CD4-positive, CD25-positive, alpha-beta regulatory T cell (primary cell): ENCODE results near the gene ART1. TPM values are rescaled to one million over a fixed set of nuclear protein-coding genes. Genes with fewer than 3 reads are reported as not detected.

Experiments
- ATAC-seq, 2 donors: fragments of 150-1000 bp; cut with Tn5 transposase; one replicate each; pipeline ENCODE4 v1.10.0; 2021; ENCODE audit warnings: low read depth in 2 of 2, moderate number of reproducible peaks in 2 of 2, moderate library complexity in 1 of 2
- DNase-seq, 3 donors: peaks; one replicate each; pipeline versions ENCODE4 v3.0.0 to v3.0.0-alpha.2; 2012 to 2022; ENCODE audit warnings: mixed read lengths in 1 of 3
- H3K27ac ChIP-seq: one replicate; pipeline ENCODE4 v1.7.0; 2013; ENCODE audit warnings: mild to moderate bottlenecking, low read length; ENCODE audit not compliant: insufficient read depth, poor library complexity, severe bottlenecking
- H3K27me3 ChIP-seq: one replicate; pipeline ENCODE4 v1.7.0; 2013; ENCODE audit warnings: low read length; ENCODE audit not compliant: control insufficient read depth, insufficient read depth
- H3K36me3 ChIP-seq: one replicate; pipeline ENCODE4 v1.7.0; 2013; ENCODE audit warnings: mild to moderate bottlenecking, low read length, moderate library complexity; ENCODE audit not compliant: control insufficient read depth, insufficient read depth
- H3K4me1 ChIP-seq: 2 replicates; pipeline ENCODE4 v1.7.0; 2013; ENCODE audit warnings: mild to moderate bottlenecking, low read length; ENCODE audit not compliant: insufficient read depth, control insufficient read depth, poor library complexity, severe bottlenecking
- H3K4me3 ChIP-seq: one replicate; pipeline ENCODE4 v1.7.0; 2013; ENCODE audit warnings: low read depth, mild to moderate bottlenecking, low read length, moderate library complexity
- H3K9me3 ChIP-seq, 2 experiments: 1 replicate in 1 of 2; 2 replicates in 1 of 2; pipeline ENCODE4 v1.7.0; 2013; ENCODE audit warnings: low read length in 2 of 2, mild to moderate bottlenecking in 1 of 2, moderate library complexity in 1 of 2; ENCODE audit not compliant: control insufficient read depth in 2 of 2
- H3K27ac Mint-ChIP-seq, 3 donors: one replicate each; pipeline ENCODE4 v1.8.0; 2020 to 2022; ENCODE audit warnings: mild to moderate bottlenecking in 3 of 3, mixed read lengths in 3 of 3, moderate library complexity in 2 of 3
- H3K27me3 Mint-ChIP-seq: one replicate; pipeline ENCODE4 v1.8.0; 2022; ENCODE audit warnings: mild to moderate bottlenecking, mixed read lengths
- H3K36me3 Mint-ChIP-seq: one replicate; pipeline ENCODE4 v1.8.0; 2020; ENCODE audit warnings: mixed read lengths
- H3K4me1 Mint-ChIP-seq, 4 donors: one replicate each; pipeline ENCODE4 v1.8.0; 2020 to 2022; ENCODE audit warnings: mixed read lengths in 4 of 4, mild to moderate bottlenecking in 1 of 4
- H3K4me3 Mint-ChIP-seq, 4 donors: one replicate each; pipeline ENCODE4 v1.8.0; 2020 to 2022; ENCODE audit warnings: mild to moderate bottlenecking in 4 of 4, mixed read lengths in 4 of 4, moderate library complexity in 3 of 4
- H3K9me3 Mint-ChIP-seq, 7 donors: one replicate each; pipeline ENCODE4 v1.8.0; 2020 to 2022; ENCODE audit warnings: mixed read lengths in 7 of 7, mild to moderate bottlenecking in 3 of 7, moderate library complexity in 2 of 7
- polyA plus RNA-seq, 4 donors: library from polyadenylated mRNA; unstranded; fragments of 300-500 nt; fragmentation: Illumina TruSeq; gene quantifications; one replicate each; pipeline ENCODE4 v1.2.3, GENCODE V29; 2021
- total RNA-seq: library from RNA; stranded (reverse); gene quantifications from one replicate; pipeline ENCODE4 v1.2.3, GENCODE V29; 2022

Gene ART1
- total and polyA plus RNA-seq, 5 donors from 2014 or later, result not detected

DNA sequence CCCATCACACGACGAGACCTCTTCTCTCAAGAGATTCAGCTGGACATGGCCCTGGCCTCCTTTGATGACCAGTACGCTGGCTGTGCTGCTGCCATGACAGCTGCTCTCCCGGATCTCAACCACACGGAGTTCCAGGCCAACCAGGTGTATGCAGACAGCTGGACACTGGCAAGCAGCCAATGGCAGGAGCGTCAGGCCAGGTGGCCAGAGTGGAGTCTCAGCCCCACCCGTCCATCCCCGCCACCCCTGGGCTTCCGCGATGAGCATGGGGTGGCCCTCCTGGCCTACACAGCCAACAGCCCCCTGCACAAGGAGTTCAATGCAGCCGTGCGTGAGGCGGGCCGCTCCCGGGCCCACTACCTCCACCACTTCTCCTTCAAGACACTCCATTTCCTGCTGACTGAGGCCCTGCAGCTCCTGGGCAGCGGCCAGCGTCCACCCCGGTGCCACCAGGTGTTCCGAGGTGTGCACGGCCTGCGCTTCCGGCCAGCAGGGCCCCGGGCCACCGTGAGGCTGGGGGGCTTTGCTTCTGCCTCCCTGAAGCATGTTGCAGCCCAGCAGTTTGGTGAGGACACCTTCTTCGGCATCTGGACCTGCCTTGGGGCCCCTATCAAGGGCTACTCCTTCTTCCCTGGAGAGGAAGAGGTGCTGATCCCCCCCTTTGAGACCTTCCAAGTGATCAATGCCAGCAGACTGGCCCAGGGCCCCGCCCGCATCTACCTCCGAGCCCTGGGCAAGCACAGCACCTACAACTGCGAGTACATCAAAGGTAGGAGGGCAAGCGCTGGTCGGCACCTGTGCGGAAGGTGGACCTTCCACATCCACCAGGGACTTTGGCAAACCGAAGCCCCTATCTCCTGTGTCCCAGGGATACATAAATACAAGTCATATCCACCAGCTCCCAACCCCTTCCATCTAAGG, 14.9 kb downstream of the ART1 start:
- ATAC-seq (no peak), DNase-seq (no peak)
- no peaks in the 10 kb centered on the region for H3K4me1 ChIP-seq
- Mint-ChIP-seq H3K4me3 (no peak overlapping the region), H3K27me3 (peaks cover 13% of the 10 kb centered on the region), H3K27ac (no peak overlapping the region), H3K4me1 (no peaks in the 10 kb centered on the region), H3K9me3 (peaks cover 0 to 1% (median 0%) of the 10 kb centered on the region in 7 donors), H3K36me3 (peaks cover 5% of the 10 kb centered on the region)
- H3K36me3 ChIP-seq, result no peaks in the 10 kb centered on the region
- no peak overlapping the region for H3K4me3 ChIP-seq
- H3K27ac ChIP-seq, result no peak overlapping the region
- H3K9me3 ChIP-seq, result no peaks in the 10 kb centered on the region
- no peaks in the 10 kb centered on the region for H3K27me3 ChIP-seq

DNA sequence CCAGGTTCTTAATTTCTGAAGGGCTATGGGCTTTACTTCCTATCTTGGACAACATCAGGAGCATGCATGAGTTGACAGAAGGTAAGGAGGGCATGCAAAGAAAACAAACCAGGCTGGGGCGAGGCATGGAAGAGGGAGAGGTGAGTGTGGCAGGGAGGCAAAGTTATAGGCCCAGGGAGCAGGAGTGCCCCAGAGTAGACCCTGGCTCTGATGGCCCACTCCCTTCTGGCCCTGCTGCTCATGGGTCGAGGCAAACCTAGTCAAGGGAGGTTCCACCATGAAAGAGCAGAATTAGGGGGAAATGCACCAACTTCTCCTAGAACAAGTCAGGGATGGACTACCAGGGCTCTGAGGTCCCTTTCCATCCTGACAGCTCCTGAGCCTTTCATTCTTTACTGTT, 16.0 kb downstream of the ART1 start:
- H3K4me3 Mint-ChIP-seq, result no peak overlapping the region
- Histone ChIP-seq H3K9me3 (no peaks in the 10 kb centered on the region), H3K36me3 (peaks cover 5% of the 10 kb centered on the region), H3K4me3 (no peak overlapping the region), H3K4me1 (no peaks in the 10 kb centered on the region), H3K27ac (no peak overlapping the region), H3K27me3 (no peaks in the 10 kb centered on the region)
- no peaks in the 10 kb centered on the region for H3K4me1 Mint-ChIP-seq
- H3K36me3 Mint-ChIP-seq, result peaks cover 12% of the 10 kb centered on the region
- ATAC-seq, result no peak
- DNase-seq, result no peak
- H3K27me3 Mint-ChIP-seq, result peaks cover 13% of the 10 kb centered on the region
- H3K9me3 Mint-ChIP-seq, result peaks cover 0 to 1% (median 0%) of the 10 kb centered on the region in 7 donors
- H3K27ac Mint-ChIP-seq, result peak overlapping the region in 1 of 3 donors; percentile 2

DNA sequence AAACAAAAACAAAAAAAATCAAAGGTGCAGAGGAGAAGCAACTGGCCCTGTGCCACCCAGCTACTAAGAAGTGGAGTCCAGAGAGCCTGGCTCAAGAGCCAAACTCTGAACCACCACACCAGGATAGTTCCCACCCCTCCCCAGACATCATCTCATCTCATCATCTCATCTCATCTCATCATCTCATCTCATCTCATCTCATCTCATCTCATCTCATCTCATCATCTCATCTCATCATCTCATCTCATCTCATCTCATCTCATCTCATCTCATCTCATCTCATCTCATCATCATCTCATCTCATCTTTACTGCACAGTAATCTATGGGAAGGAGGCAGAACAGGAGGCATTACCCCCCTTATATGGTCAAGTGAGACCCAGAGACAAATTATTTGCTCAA, 17.9 kb downstream of the ART1 start:
- Mint-ChIP-seq H3K36me3 (peaks cover 18% of the 10 kb centered on the region), H3K4me3 (no peak overlapping the region), H3K9me3 (peaks cover 0 to 1% (median 0%) of the 10 kb centered on the region in 7 donors), H3K4me1 (no peaks in the 10 kb centered on the region), H3K27ac (no peak overlapping the region), H3K27me3 (peaks cover 7% of the 10 kb centered on the region)
- Histone ChIP-seq H3K36me3 (peaks cover 12% of the 10 kb centered on the region), H3K4me1 (no peaks in the 10 kb centered on the region), H3K27ac (no peak overlapping the region), H3K27me3 (no peaks in the 10 kb centered on the region), H3K4me3 (no peak overlapping the region), H3K9me3 (no peaks in the 10 kb centered on the region)
- no peak for DNase-seq
- no peak for ATAC-seq

DNA sequence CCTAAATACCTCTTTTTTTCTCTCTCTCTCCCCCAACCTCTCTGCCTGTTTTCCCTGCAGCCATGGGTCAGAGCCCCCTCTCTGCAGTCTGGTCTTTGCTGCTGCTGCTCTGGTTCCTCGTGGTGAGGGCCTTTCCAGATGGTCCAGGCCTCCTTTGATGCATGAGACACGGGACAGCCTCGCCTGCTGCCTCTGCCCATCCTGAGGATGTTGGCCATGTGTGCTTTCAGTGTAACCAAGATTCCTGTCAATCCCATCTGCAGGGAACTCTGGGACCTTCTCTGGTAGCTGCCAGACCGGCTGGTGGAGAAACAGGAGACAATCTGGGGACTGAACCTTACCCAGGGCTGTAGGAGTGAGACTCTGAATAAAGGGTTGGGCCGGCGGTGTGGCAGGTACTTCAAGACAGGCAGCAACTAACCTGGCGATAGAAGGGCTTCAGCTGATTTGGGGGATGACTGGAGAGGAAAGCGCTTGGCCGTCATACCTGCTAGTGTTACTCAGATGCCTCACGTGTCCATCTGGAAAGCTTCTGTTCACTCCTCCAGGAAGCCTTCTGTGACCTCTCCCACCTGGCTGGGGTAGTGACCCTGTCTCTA, 19.2 kb downstream of the ART1 start:
- H3K9me3 Mint-ChIP-seq, result no peaks in the 10 kb centered on the region
- DNase-seq (no peak), ATAC-seq (no peak)
- Histone ChIP-seq H3K27ac (no peak overlapping the region), H3K9me3 (no peaks in the 10 kb centered on the region), H3K36me3 (peaks cover 16% of the 10 kb centered on the region), H3K4me1 (no peaks in the 10 kb centered on the region), H3K4me3 (no peak overlapping the region), H3K27me3 (no peaks in the 10 kb centered on the region)
- H3K27ac Mint-ChIP-seq, result peak overlapping the region in 2 of 3 donors; percentile 17 to 34
- H3K4me3 Mint-ChIP-seq, result no peak overlapping the region
- no peaks in the 10 kb centered on the region for H3K27me3 Mint-ChIP-seq
- peaks cover 31% of the 10 kb centered on the region for H3K36me3 Mint-ChIP-seq
- no peaks in the 10 kb centered on the region for H3K4me1 Mint-ChIP-seq

DNA sequence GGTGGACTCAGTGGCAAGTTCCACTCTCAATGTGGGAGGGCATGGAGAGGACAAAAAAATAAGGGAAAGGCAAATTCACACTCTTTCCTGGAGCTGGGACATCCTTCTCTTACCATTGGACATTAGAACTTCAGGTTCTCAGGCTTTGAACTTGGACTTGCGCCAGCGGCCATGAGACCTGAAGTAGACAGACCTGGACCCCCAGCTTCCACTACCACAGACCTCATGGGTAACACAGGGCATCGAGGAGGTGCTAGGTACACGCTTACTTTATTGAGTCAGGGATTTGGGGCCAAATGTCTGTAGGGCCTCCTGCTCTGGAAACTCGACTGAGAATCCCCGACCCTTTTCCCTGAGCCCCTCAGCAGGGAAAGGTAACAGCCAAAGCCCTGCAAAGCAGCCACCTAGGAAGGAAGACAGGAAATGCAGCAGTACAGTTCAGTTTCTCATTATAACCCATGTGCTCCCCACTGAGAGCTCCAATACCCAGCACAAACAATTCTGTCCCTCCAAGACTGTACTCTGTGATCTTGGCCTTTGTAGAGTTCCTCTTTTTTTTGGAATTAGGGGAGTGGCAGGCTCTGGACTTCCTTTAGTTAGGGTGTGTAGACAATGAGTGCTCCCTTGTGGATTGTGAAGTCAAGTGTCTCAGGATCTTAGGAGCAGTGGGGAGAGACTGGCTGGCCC, 20.6 kb downstream of the ART1 start:
- DNase-seq (no peak), ATAC-seq (no peak)
- Histone ChIP-seq H3K4me1 (no peaks in the 10 kb centered on the region), H3K27ac (no peak overlapping the region), H3K36me3 (peaks cover 22% of the 10 kb centered on the region), H3K27me3 (no peaks in the 10 kb centered on the region), H3K4me3 (no peak overlapping the region), H3K9me3 (no peaks in the 10 kb centered on the region)
- Mint-ChIP-seq H3K27me3 (no peaks in the 10 kb centered on the region), H3K4me3 (no peak overlapping the region), H3K36me3 (peaks cover 42% of the 10 kb centered on the region), H3K9me3 (no peaks in the 10 kb centered on the region), H3K27ac (peak overlapping the region in 1 of 3 donors; percentile 59), H3K4me1 (no peaks in the 10 kb centered on the region)

DNA sequence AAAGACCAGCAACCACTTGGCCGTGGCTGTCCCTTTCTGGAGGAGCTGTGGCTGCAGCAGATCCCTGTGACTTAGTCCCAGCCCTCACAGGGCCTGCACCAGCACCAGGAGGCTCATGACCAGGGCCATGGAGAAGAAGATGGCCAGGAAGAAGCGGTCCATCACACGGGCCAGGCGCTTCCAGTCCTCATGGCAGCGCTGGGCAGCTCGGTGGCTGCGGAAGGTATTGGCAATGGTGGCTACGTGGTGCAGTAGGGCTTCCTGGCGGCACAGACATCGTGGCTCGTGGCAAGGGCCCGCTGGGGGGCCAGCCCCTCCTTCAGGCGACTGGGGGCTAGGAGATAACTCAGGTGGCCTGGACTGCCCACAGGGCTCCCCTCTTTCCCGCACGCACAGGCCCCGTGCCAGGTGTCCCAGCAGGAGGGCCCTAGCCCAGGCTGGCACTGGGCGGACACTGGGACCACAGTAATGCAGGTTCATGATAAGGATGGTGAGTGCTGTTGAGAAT, 21.1 kb downstream of the ART1 start:
- H3K9me3 Mint-ChIP-seq, result no peaks in the 10 kb centered on the region
- H3K36me3 Mint-ChIP-seq, result peaks cover 48% of the 10 kb centered on the region
- no peaks in the 10 kb centered on the region for H3K4me1 Mint-ChIP-seq
- H3K9me3 ChIP-seq, result no peaks in the 10 kb centered on the region
- H3K4me3 ChIP-seq, result no peak overlapping the region
- peaks cover 24% of the 10 kb centered on the region for H3K36me3 ChIP-seq
- H3K27me3 Mint-ChIP-seq, result no peaks in the 10 kb centered on the region
- ATAC-seq (no peak), DNase-seq (no peak)
- no peaks in the 10 kb centered on the region for H3K27me3 ChIP-seq
- H3K27ac ChIP-seq, result no peak overlapping the region
- no peak overlapping the region for H3K4me3 Mint-ChIP-seq
- no peaks in the 10 kb centered on the region for H3K4me1 ChIP-seq
- H3K27ac Mint-ChIP-seq, result peak overlapping the region in 1 of 3 donors; percentile 59

DNA sequence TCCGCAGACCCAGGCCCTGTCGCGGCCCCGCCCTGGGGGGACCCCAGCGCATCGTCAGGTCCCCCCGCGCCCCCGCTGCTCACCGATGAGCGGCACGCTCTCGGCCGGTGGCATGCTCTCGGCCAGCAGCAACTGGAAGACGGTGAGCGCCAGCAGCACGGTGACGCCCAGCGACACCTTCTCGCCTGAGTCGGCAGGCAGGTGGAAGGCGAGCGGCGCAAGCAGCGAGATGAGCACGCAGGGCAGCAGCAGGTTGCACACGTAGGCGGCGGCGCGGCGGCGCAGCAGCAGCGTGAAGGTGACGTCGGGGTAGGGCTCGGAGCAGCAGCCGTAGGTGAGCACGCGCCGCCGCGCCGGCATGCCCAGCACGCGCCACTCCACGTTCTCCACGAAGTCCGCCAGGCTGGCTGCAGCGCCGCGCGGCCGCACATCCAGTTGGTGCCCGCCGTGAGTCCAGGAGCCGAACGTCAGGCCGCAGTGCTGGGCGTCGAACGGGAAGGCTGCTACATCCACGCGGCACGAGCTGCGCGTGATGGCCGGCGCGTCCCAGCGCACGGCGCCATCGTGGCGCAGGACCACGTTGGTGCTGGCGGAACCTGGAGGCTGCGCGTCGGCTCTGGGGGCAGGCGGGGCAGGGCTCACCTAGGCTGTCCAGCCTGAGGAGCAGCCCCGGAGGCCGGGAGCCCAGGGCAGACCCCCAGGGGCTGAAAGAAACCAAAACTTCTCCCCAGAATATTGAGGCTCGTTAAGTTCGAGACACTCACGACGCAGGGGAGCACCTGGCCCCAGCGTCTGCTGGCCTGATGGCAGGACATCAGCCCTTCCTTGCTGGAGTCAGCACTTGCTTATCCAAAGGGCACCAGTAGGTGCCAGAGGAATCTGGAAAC, 22.5 kb downstream of the ART1 start:
- Mint-ChIP-seq H3K27ac (no peak overlapping the region), H3K9me3 (no peaks in the 10 kb centered on the region), H3K36me3 (peaks cover 50% of the 10 kb centered on the region), H3K4me3 (no peak overlapping the region), H3K4me1 (no peaks in the 10 kb centered on the region), H3K27me3 (no peaks in the 10 kb centered on the region)
- H3K4me3 ChIP-seq, result no peak overlapping the region
- H3K36me3 ChIP-seq, result peaks cover 31% of the 10 kb centered on the region
- DNase-seq (no peak), ATAC-seq (no peak)
- no peaks in the 10 kb centered on the region for H3K4me1 ChIP-seq
- H3K27me3 ChIP-seq, result no peaks in the 10 kb centered on the region
- H3K27ac ChIP-seq, result no peak overlapping the region
- H3K9me3 ChIP-seq, result no peaks in the 10 kb centered on the region
